SK-N-SH treated with all-trans-retinoic acid at 6 μM for 48 hours (cell line): ENCODE measurements around the gene UAP1.

Source experiments
- BACH2 ChIP-seq: fragments of 250-450 bp; sonication (Bioruptor Pico); IDR thresholded peaks from 2 replicates; pipeline ENCODE4 v1.9.0; 2021; ENCODE audit warnings: mild to moderate bottlenecking, borderline replicate concordance
- CREB5 ChIP-seq: fragments of 250-450 bp; sonication (Bioruptor Pico); IDR thresholded peaks from 2 replicates; pipeline ENCODE4 v1.5.1; 2020; ENCODE audit warnings: low read depth, mild to moderate bottlenecking, moderate library complexity
- CSDC2 ChIP-seq: fragments of 250-450 bp; sonication (Bioruptor Pico); IDR thresholded peaks from 2 replicates; pipeline ENCODE4 v1.5.0; 2020; ENCODE audit warnings: mild to moderate bottlenecking, moderate library complexity
- ESRRG ChIP-seq: fragments of 250-450 bp; sonication (Bioruptor Pico); IDR thresholded peaks from 2 replicates; pipeline ENCODE4 v1.6.1; 2021; ENCODE audit warnings: mild to moderate bottlenecking
- OSR1 ChIP-seq: fragments of 250-450 bp; sonication (Bioruptor Pico); IDR thresholded peaks from 2 replicates; pipeline ENCODE4 v1.8.0; 2022; ENCODE audit warnings: moderate library complexity, mild to moderate bottlenecking, inconsistent platforms
- PATZ1 ChIP-seq: fragments of 250-450 bp; sonication (Bioruptor Pico); IDR thresholded peaks from 2 replicates; pipeline ENCODE4 v1.8.0; 2020; ENCODE audit warnings: mild to moderate bottlenecking, moderate library complexity, borderline replicate concordance
- TCF4 ChIP-seq: fragments of 250-450 bp; sonication (Bioruptor Pico); IDR thresholded peaks from 2 replicates; pipeline ENCODE4 v1.8.0; 2021; ENCODE audit warnings: mild to moderate bottlenecking, moderate library complexity, borderline replicate concordance
- ZC3H10 ChIP-seq: fragments of 250-450 bp; sonication (Bioruptor Pico); IDR thresholded peaks from 2 replicates; pipeline ENCODE4 v1.5.1; 2021; ENCODE audit warnings: mild to moderate bottlenecking, moderate library complexity
- ZFP30 ChIP-seq: fragments of 450-650 bp; formaldehyde crosslinking; IDR thresholded peaks from 2 replicates; pipeline ENCODE4 v1.5.0; 2022; ENCODE audit warnings: mild to moderate bottlenecking, moderate library complexity
- ZNF565 ChIP-seq: fragments of 450-650 bp; formaldehyde crosslinking; conservative IDR thresholded peaks from 2 replicates; pipeline ENCODE4 v1.5.0; 2020; ENCODE audit warnings: low read depth, mild to moderate bottlenecking, moderate library complexity

GRCh38 chr1:162543228-162543627, 18.3 kb upstream of the UAP1 start:
- TF ChIP-seq ZC3H10 (CRISPR knock-in tag): no peak
- TF ChIP-seq PATZ1 (CRISPR knock-in tag): no peak
- TF ChIP-seq OSR1 (CRISPR knock-in tag): no peak
- no peak for TF ChIP-seq CSDC2 (CRISPR knock-in tag)
- TF ChIP-seq ZFP30 (CRISPR knock-in tag): no peak
- TF ChIP-seq ESRRG (CRISPR knock-in tag): no peak
- no peak for TF ChIP-seq BACH2 (CRISPR knock-in tag)
- TF ChIP-seq TCF4: no peak
- no peak for TF ChIP-seq CREB5
- TF ChIP-seq ZNF565: no peak
